Activated naive CD8-positive, alpha-beta T cell (primary cell): ENCODE measurements around the gene BBX.

Experiments used
- H3K27ac Mint-ChIP-seq: one replicate; pipeline ENCODE4 v1.8.0; 2021; ENCODE audit warnings: mixed read lengths
- H3K27me3 Mint-ChIP-seq: one replicate; pipeline ENCODE4 v1.8.0; 2021; ENCODE audit warnings: mixed read lengths
- H3K36me3 Mint-ChIP-seq: one replicate; pipeline ENCODE4 v1.8.0; 2021; ENCODE audit warnings: mixed read lengths
- H3K4me1 Mint-ChIP-seq: one replicate; pipeline ENCODE4 v1.8.0; 2021; ENCODE audit warnings: low read depth, mixed read lengths
- H3K4me3 Mint-ChIP-seq: one replicate; pipeline ENCODE4 v1.8.0; 2021; ENCODE audit warnings: mild to moderate bottlenecking, mixed read lengths
- H3K9me3 Mint-ChIP-seq: one replicate; pipeline ENCODE4 v1.8.0; 2021; ENCODE audit warnings: low read depth, mixed read lengths

Gene BBX

DNA sequence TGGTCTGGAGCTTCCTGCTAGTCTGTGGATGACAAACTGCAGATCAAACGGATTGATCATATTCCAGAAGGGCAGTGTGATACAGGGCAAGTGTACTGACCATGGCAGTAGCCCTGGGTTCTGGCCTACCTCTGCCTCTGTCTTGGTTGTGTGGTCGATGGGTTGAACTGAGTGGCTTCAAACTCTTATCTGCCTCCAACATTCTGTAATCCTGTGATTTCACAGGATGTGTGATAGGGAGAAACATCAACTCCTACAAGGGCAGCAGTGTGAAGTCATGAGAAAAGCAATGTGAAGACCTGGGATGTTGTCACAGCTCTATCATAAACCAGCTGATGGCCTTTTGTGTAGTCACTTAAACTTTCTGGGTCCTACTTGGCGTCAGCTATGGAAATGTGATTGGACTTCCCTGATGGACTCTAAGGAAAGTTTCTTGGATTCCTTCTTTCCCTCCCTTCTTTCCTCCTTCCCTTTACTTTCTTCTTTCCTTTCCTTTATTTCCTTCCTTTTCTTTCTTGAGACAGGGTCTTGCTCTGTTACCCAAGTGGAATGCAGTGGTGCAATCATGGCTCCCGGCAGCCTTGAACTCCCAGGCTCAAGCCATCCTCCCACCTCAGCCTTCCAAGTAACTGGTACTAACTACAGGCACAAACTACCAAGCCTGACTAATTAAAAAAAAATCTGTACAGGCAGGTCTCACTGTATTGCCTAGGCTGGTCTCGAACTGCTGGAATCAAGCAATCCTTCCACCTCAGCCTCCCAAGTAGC, 114.8 kb downstream of the BBX start:
- H3K27ac Mint-ChIP-seq: no peak overlapping the region
- peaks cover 32% of the 10 kb centered on the region for H3K4me1 Mint-ChIP-seq
- no peaks in the 10 kb centered on the region for H3K9me3 Mint-ChIP-seq
- no peak overlapping the region for H3K4me3 Mint-ChIP-seq
- peaks cover 2% of the 10 kb centered on the region for H3K36me3 Mint-ChIP-seq
- H3K27me3 Mint-ChIP-seq: no peaks in the 10 kb centered on the region

DNA sequence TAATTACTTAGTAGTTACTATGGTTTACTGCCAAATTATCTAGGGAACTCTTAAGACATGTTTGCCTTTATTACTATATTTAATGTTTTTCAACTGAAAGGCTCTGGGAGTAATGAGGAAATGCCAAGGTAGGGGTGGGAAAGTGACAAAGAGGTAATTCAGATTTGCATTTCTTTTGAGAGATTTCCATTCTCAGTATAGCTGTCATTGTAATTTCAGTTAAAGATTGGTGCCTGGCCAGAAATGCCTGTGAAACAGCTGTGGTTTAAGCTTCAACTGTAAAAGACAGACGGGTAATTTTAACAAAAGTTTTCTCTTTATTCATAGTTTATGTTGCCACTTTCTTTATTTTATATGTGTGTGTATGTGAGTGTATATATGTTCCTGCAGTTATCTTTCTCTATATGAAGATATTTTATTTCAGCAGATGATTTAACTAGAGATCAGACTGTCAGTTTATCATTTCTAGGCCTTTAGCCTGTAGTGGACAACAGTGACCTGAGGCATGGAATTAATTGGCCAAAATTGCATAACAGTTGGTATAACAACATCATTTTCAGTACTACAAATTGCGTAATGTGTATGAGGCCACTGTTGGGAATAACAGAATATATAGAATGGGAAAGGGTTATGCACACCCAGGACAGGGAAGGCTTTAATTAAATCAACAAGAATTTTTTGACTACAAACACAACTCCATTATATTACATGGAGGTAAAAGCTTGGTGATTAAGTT, 119.0 kb downstream of the BBX start:
- Mint-ChIP-seq H3K36me3 (no peaks in the 10 kb centered on the region), H3K27ac (peak overlapping the region; percentile 58), H3K4me3 (no peak overlapping the region), H3K9me3 (no peaks in the 10 kb centered on the region), H3K4me1 (peaks cover 35% of the 10 kb centered on the region), H3K27me3 (no peaks in the 10 kb centered on the region)

DNA sequence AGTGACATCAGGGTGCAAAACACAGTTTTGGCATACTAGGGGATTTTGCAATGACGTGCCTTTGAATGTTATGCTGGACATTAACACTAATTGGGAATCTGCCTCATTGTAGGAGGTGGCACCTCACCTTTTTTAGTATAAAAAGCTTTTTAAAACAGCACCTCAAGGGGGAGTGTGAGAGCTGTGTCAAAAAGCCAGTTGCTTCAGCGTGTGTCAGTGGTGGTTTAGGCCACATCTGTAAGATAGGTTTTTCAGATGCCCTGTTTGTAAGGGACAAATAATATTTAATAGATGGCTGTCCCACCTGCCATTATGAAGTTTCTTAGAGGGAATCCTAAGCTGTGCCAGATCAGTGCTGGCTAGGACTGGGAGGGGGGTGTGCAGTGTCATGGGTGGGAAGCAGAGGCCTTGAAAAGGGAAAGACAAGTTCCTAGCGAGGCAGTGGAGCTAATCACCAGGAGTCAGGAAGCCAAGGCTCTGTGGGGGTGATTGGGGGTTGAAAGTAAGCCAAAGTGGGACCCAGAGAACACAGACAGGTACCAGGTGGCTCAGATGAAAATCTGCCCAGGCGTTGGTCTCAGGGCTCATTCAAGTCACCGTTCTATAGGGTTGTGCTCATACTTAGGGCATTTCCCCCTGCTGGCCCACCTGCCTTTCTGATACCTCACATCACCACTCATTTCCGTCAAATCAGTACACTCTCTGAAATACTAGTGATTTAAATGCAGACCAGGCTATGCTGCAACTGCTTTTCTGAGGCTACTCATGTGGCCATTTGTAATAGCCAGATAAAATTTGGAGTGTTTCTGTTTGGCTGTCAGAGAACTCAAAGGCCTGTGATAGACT, 120.5 kb downstream of the BBX start:
- Mint-ChIP-seq H3K27ac (no peak overlapping the region), H3K27me3 (no peaks in the 10 kb centered on the region), H3K36me3 (peaks cover 4% of the 10 kb centered on the region), H3K4me1 (peaks cover 39% of the 10 kb centered on the region), H3K4me3 (no peak overlapping the region), H3K9me3 (no peaks in the 10 kb centered on the region)

DNA sequence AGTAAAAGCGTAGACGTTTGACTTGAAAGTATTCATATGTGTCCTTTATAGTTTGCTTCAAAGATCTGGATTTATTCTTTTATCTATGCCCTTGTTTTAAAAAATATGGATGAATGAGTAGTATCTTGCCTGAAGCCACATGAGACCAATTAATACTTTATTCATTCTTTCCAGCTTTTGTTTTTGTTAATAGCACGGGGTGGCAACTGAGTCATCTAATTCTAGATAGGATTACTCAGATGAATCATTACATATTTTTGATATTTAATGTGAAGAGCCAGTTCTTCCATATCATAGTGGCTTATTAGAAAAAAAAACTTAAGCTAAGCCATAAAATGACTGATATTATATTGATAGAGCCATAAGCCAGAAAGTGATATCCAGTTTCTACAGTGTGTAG, 121.9 kb downstream of the BBX start:
- H3K9me3 Mint-ChIP-seq: no peaks in the 10 kb centered on the region
- peaks cover 14% of the 10 kb centered on the region for H3K36me3 Mint-ChIP-seq

DNA sequence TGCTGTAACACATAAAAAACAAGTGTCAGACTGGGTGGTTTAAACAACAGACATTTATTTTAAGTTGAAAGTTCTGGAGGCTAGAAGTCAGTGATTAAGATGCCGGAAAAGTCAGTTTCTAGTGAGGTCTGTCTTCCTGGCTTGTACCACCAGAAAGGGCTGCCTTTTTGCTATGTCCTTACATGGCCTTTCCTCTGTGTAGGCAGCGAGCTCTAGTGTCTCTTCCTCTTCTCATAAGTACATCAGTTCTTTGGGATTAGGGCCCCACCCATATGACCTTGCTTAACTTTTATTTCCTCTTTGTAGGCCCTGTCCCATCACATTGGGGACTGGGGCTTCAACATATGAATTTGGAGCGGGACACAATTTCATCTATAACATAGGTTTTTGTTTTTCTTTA, 128.0 kb downstream of the BBX start:
- peaks cover 14% of the 10 kb centered on the region for H3K36me3 Mint-ChIP-seq
- H3K4me3 Mint-ChIP-seq: no peak overlapping the region
- H3K27ac Mint-ChIP-seq: no peak overlapping the region
- H3K4me1 Mint-ChIP-seq: peaks cover 24% of the 10 kb centered on the region
- no peaks in the 10 kb centered on the region for H3K27me3 Mint-ChIP-seq
- no peaks in the 10 kb centered on the region for H3K9me3 Mint-ChIP-seq

More for the DNA sequence above, 121.9 kb downstream of the BBX start:
- H3K4me1 Mint-ChIP-seq: peaks cover 39% of the 10 kb centered on the region
- H3K27me3 Mint-ChIP-seq: no peaks in the 10 kb centered on the region
- no peak overlapping the region for H3K4me3 Mint-ChIP-seq
- peak overlapping the region; percentile 55 for H3K27ac Mint-ChIP-seq

DNA sequence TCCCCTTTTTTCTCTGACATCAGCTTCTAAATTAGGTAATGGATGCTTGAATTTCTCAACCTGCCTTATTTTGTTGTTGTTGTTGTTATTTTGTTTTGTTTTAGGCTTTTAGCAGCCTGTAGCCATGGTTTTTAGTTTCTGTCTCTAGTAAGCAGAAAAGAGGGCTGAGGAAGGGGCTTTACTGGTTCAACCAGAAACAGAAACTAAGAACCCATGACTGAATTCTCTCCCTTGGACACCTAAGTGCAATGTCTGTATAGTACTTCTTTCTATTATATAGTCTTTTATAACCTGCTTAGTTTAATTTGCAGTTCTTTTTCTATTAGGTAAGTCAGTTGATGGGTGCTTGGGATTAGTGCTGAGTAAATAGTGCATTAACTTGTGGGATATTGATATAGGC, 129.0 kb downstream of the BBX start:
- Mint-ChIP-seq H3K27ac (no peak overlapping the region), H3K4me1 (peaks cover 24% of the 10 kb centered on the region), H3K4me3 (no peak overlapping the region)

DNA sequence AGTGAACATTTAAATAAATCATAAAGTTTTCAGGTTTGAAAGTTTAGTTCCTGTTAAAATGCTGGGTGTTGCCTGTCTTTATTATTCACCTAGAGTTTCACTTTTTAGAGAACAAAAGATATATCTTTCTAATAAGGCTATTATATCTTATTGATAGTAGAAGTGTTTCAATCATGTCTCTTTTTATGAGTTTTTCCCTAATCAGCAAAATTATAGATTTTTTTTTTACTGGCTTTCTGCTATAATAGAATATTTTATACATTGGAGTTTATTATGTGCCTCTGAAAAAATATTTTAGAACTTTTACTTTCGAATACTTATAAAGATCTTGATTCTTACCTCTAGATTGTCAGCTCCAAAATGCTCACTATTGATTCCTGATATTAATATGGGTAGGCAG, 131.5 kb downstream of the BBX start:
- H3K4me1 Mint-ChIP-seq: peaks cover 17% of the 10 kb centered on the region
- H3K27ac Mint-ChIP-seq: no peak overlapping the region
- no peaks in the 10 kb centered on the region for H3K9me3 Mint-ChIP-seq
- H3K36me3 Mint-ChIP-seq: peaks cover 3% of the 10 kb centered on the region
- no peak overlapping the region for H3K4me3 Mint-ChIP-seq
- no peaks in the 10 kb centered on the region for H3K27me3 Mint-ChIP-seq

More for the DNA sequence above, 129.0 kb downstream of the BBX start:
- no peaks in the 10 kb centered on the region for H3K9me3 Mint-ChIP-seq
- no peaks in the 10 kb centered on the region for H3K27me3 Mint-ChIP-seq
- H3K36me3 Mint-ChIP-seq: peaks cover 14% of the 10 kb centered on the region

DNA sequence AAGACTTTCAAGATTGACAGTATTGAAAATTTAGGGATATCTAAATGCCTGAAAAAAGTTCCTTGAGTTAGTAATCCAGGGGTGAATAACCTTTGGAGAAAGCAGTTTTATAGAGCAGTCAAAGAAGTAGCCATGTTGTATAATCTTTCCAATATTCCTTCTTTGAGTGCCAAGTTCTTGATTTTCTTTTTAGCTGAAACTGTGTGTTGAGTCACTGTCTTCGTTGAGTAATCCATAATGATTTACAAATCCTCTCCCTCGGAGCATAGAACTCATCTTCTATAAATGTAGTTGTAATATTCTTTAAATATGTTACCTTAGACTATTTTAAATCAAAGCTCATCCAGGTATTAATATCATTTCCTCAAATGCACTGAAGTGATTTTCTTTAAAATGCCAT, 135.2 kb downstream of the BBX start:
- Mint-ChIP-seq H3K27me3 (no peaks in the 10 kb centered on the region), H3K4me3 (no peak overlapping the region), H3K4me1 (peaks cover 22% of the 10 kb centered on the region), H3K36me3 (no peaks in the 10 kb centered on the region), H3K27ac (no peak overlapping the region), H3K9me3 (no peaks in the 10 kb centered on the region)

DNA sequence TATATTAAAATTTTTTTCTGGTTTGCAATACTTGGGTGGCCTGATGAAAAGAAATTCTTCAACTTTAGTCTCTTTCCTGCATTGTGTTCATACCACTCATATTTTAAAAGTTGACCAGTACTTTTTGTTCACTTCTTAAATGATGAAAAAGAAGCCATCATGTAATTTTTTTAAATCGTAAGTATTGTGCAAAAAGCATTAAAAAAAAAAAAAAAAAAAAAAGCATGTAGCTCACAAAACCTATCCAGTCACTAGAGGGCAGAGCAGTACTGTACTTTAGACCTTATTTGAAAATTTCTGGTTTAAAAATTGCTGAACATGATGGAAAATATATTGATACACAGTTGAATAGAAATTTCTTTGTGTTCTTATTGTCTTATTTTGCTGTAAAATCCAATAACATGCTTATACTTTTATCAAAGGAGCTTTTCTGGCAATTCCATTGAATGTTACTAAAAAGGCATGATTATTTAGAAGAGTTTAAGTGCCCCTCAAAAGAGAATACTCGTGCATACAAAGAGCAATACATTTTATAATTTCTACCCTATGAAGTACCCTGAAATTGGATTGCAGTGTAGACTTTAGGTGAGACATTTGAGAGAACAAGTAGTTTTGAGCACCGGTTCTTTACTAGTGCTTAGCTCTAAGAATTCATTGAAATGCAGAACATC, 137.7 kb downstream of the BBX start:
- Mint-ChIP-seq H3K9me3 (no peaks in the 10 kb centered on the region), H3K4me3 (no peak overlapping the region), H3K27me3 (no peaks in the 10 kb centered on the region), H3K4me1 (peaks cover 28% of the 10 kb centered on the region), H3K27ac (no peak overlapping the region), H3K36me3 (no peaks in the 10 kb centered on the region)

DNA sequence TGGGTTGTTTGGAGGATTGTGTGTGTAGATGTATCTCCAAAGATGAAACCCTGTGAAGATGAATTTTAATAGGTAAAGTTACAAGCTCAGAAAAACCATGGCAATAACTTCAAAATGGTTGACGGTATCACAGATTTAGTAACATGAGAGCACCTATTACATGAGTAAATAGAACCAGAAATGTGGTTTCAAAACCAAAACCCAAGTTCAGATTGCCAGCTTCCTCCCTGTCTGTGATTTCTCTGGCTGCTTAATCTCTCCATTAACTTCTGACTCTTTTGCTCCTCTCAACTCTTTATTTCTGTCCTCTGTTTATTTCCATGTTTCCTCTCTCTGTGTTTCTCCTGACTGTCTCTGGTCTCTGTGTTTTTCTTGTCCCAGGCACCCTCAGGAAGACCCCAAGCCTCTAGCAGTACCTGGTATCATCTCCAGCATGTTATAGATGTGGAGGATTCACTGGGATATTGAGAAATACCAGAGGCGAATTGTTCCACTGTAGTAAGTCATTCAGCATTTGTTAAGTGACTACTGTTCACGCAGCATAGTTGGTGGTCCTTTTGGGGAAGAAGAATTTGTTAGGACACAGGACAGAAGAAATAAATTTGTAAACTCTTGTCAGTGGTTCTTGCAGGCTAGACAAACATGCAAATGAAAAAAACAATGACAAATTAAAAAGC, 138.8 kb downstream of the BBX start:
- Mint-ChIP-seq H3K36me3 (no peaks in the 10 kb centered on the region), H3K27me3 (no peaks in the 10 kb centered on the region), H3K9me3 (no peaks in the 10 kb centered on the region), H3K4me1 (peaks cover 31% of the 10 kb centered on the region), H3K4me3 (no peak overlapping the region), H3K27ac (peak overlapping the region; percentile 1)

DNA sequence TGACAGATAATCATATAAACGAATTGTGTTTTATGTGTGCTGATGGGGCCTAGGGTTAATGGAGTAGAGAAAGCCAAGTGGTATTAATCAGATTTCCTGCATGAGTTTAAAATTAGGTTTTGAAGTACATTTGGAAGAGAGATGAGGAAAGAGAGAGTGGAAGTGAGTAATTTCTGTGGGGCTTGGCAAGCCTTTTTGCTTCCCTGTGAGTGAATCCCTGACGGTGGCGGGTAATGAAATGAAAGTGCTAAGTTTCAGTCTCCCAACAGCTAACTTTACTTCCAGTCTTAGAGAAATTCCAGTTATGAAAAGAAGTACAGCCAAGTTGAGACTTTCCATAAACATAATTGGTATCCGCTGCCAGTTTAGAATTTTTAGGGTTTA, 139.4 kb downstream of the BBX start:
- no peaks in the 10 kb centered on the region for H3K36me3 Mint-ChIP-seq
- no peak overlapping the region for H3K27ac Mint-ChIP-seq
- peaks cover 30% of the 10 kb centered on the region for H3K4me1 Mint-ChIP-seq
- no peaks in the 10 kb centered on the region for H3K9me3 Mint-ChIP-seq
- no peak overlapping the region for H3K4me3 Mint-ChIP-seq
- no peaks in the 10 kb centered on the region for H3K27me3 Mint-ChIP-seq

DNA sequence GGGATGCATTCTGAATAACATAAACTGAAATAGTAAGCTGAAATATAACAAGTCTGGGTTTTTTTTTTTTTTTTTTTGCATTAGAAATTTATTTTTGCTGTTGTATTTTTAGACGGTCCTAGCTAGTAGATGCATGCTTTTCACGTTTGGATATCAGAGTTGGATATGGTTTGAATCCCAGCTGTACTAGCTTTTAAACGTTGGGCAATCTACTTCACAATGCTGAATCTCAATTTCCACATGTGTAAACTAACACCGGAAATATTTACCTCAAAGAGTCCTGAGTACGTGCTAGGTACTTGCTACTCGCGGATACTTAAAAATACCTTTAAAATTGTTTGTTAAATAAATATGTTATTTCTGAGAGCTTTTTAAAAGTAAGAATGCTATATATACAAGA, 139.8 kb downstream of the BBX start:
- Mint-ChIP-seq H3K4me1 (peaks cover 30% of the 10 kb centered on the region), H3K9me3 (no peaks in the 10 kb centered on the region), H3K27ac (no peak overlapping the region)

DNA sequence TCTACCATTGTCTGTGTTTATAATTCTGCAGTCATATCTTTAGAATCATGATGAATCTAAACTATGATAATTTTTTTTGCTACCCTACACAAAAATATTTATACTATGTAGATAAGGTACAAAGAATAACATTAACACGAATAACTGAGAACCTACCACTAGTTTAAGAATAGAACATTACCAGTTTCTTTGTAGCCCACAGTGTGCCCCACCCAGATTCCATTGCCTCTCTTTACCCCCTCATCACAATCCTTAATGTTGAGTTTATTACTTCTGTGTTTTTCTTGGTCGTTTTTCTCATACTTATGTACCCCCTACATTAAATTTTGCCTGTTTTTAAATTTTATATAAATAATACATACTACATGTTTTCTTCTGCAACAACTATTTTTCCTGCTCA, 140.5 kb downstream of the BBX start:
- H3K27me3 Mint-ChIP-seq: no peaks in the 10 kb centered on the region
- no peak overlapping the region for H3K27ac Mint-ChIP-seq
- H3K9me3 Mint-ChIP-seq: no peaks in the 10 kb centered on the region
- H3K4me3 Mint-ChIP-seq: no peak overlapping the region
- H3K36me3 Mint-ChIP-seq: peaks cover 2% of the 10 kb centered on the region
- peaks cover 33% of the 10 kb centered on the region for H3K4me1 Mint-ChIP-seq

More for the DNA sequence above, 139.8 kb downstream of the BBX start:
- Mint-ChIP-seq H3K36me3 (no peaks in the 10 kb centered on the region), H3K27me3 (no peaks in the 10 kb centered on the region), H3K4me3 (no peak overlapping the region)

DNA sequence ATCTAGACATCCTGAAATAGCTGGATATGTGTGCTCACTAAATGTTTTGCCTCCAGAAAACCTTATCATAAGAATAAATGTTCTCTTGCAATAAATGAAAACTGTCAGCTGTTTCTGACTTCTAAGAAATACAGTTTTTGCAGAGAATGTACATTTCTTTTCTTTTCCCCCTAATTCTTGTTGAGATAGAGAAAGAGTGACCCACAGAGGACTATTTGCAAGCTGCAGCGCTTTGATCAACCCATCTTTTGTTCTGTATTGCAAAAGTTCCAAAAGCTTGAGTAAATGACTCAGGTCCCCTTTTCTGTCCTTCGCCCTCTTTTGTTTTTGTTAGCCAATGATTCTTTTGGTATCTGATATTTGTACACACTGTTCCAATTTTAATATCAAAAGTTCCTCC, 141.9 kb downstream of the BBX start:
- peaks cover 33% of the 10 kb centered on the region for H3K4me1 Mint-ChIP-seq
- H3K9me3 Mint-ChIP-seq: no peaks in the 10 kb centered on the region
- H3K27me3 Mint-ChIP-seq: no peaks in the 10 kb centered on the region
- H3K4me3 Mint-ChIP-seq: no peak overlapping the region
- H3K36me3 Mint-ChIP-seq: peaks cover 2% of the 10 kb centered on the region
- no peak overlapping the region for H3K27ac Mint-ChIP-seq
